VCaP (cell line): Measurements from ENCODE around the gene PRKCE.

Source experiments
- H3K27ac ChIP-seq: fragments of 450-650 bp; 2 replicates; pipeline ENCODE4 v1.5.1; 2017
- CTCF ChIP-seq: fragments of 450-650 bp; conservative IDR thresholded peaks from 2 replicates; pipeline ENCODE4 v1.5.1; 2017; ENCODE audit warnings: mild to moderate bottlenecking, moderate library complexity

PRKCE gene

DNA sequence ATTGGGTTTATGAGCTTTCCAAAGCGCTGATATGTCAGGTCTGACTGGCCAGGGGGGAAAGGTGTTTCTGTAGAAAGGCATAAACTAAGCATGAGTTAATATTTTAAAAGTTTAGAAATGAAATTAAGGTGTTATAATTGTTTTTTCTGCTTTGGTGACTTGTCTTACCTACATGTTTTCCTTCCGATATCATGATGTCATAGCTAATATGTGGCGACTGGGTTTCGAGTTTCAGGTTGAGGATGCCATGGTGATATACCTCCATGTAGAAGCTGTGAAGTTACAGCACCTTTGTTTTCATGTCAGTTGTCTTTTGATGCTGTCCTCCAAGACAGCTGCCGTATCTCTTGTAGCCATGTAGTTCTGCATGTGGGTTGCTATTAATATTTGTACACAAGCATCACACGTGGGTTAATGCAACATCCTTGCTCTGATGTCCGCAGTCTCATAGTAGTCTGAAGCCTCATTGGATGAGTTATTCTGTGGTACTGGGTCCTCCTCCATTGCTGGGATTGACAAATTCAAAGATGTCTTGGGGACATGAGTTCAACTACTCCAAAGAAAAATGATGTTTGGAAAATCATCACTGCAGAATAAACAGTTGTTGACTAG lies 230.6 kb downstream of the PRKCE start:
- no peak overlapping the region for H3K27ac ChIP-seq

DNA sequence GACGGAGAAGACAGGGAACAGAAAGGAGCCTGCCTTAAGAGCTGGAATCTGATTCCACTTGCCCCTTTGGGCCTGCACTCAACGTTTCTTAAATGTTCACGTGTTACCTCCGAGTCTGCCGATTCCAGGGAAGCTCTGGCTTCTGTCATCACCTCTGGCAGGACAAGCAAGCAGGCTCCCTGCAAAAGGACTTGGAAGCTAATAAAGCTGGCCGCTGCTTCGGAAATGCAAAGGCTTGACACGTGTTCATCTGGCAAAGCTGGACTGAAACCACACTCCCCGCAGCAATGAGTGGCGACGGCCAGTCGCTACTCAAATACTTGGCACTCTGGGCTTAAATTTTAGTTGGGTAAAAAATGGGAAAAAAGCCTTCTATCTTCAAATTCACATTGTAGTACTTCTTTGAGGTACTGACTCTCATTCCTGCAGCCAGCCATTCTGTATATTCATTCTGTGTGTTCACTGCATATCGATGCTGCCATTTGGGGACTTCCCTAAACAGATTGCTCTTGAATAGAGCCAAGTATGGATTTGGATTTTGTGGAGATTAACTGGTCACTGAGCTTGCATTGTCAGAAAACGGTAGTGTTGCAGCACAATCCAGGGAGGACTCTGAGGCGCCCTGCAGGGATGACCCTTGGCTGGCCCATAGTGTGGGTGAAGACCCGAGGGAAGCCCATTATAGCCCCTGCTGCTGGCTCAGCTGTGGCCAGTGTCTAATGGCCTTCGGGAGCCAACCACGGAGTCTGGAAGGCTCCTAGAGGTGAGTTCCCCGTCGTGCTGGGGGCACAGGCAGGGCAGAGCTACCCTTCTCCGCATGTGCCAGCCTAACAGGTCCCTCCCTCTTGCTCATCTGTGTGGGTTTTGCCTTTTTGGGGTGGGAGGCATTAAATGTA lies 231.5 kb downstream of the PRKCE start:
- no peak overlapping the region for H3K27ac ChIP-seq
- no peak for TF ChIP-seq CTCF

More for the DNA sequence above, 230.6 kb downstream of the PRKCE start:
- TF ChIP-seq CTCF = no peak

- no peak for TF ChIP-seq CTCF
- H3K27ac ChIP-seq = no peak overlapping the region
Measured at GRCh38 chr2:45883603-45884000, 232.1 kb downstream of the PRKCE start.

- no peak overlapping the region for H3K27ac ChIP-seq
- TF ChIP-seq CTCF = no peak
Measured at GRCh38 chr2:45884126-45884525, 232.7 kb downstream of the PRKCE start.

GRCh38 chr2:45885171-45885621 lies 233.7 kb downstream of the PRKCE start:
- 0 out of 2 replicates have a peak overlapping the region, but pooled peaks have one; percentile 45 for H3K27ac ChIP-seq
- TF ChIP-seq CTCF = no peak

GRCh38 chr2:45886171-45886663 lies 234.7 kb downstream of the PRKCE start:
- H3K27ac ChIP-seq = peak overlapping the region; percentile 45
- TF ChIP-seq CTCF = no peak

GRCh38 chr2:45888167-45888566 lies 236.7 kb downstream of the PRKCE start:
- H3K27ac ChIP-seq = no peak overlapping the region
- no peak for TF ChIP-seq CTCF
